Activated naive CD4-positive, alpha-beta T cell treated with anti-CD3 and anti-CD28 coated beads, Interleukin-2, amount 50 U/mL, for 72 hours (primary cell): ENCODE data around the gene PDE6C. TPM values are rescaled to one million over a fixed set of nuclear protein-coding genes. Genes with fewer than 3 reads are reported as not detected.
"Not testable (repeated sequence)": the region's sequence is repeated elsewhere in the genome, so short reads cannot be mapped to it uniquely, and the experiment has no call there.

ENCODE experiments used
- ATAC-seq, 2 donors: fragments of 150-1000 bp; cut with Tn5 transposase; 2 replicates each; pipeline ENCODE4 v1.10.0; 2021; ENCODE audit warnings: mild to moderate bottlenecking in 2 of 2, moderate library complexity in 2 of 2
- DNase-seq, 2 donors: peaks; one replicate each; pipeline ENCODE4 v3.0.0; 2021 to 2022; ENCODE audit warnings: low spot score in 2 of 2
- H3K27ac Mint-ChIP-seq, 2 donors: one replicate each; pipeline ENCODE4 v1.8.0; 2022; ENCODE audit warnings: mild to moderate bottlenecking in 2 of 2, mixed read lengths in 2 of 2
- H3K36me3 Mint-ChIP-seq, 2 donors: one replicate each; pipeline ENCODE4 v1.8.0; 2022; ENCODE audit warnings: mixed read lengths in 2 of 2
- H3K9me3 Mint-ChIP-seq, 2 donors: one replicate each; pipeline ENCODE4 v1.8.0; 2022; ENCODE audit warnings: mixed read lengths in 2 of 2
- total RNA-seq, 2 donors: library from RNA; stranded (reverse); gene quantifications; one replicate each; pipeline ENCODE4 v1.2.3, GENCODE V29; 2022

Gene PDE6C
- total RNA-seq, 2 donors from 2014 or later: not detected

DNA sequence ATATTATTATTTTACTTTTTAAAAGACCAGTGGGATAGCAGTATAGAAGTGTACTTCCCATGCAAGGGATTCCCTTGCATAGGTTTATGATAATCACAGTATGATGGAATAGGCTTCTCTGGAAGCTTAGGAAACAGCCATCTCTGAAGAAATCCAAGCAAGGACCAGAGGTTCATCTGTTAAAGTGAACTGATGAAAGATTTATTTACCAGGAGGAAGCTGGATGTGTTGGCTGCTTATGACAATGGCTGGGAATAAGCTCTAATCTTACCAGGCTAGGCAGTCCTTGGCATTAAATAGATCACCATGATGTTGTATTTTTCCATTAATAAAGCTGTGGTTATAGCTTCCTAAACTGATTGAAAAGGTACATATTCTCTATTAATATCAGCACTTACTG lies 58.0 kb downstream of the PDE6C start:
- ATAC-seq (no peak), DNase-seq (no peak)
- Mint-ChIP-seq H3K36me3 (peaks cover 5 to 14% of the 10 kb centered on the region in 2 donors), H3K27ac (no peak overlapping the region), H3K9me3 (no peaks in the 10 kb centered on the region)

DNA sequence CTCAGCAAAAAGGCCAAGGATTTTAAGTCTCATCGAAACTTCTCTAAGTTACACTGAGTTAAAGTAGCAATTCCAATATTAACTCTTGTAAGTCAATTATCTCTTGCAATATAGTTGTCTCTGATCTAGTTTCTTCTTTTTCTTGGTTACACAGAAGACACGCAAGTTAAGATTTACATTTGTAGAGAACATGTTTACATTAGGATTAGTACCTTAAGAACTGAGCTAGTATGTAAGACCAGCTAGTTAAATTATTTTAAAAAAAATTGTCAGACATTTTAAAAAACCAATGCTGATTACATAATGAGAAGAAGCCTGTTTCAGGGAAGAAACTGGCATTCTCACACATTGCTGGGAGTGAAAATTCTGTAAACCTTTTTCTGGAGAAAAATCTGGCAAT lies 58.7 kb downstream of the PDE6C start:
- no peaks in the 10 kb centered on the region for H3K9me3 Mint-ChIP-seq
- DNase-seq (no peak), ATAC-seq (no peak)
- no peak overlapping the region for H3K27ac Mint-ChIP-seq
- peaks cover 5 to 14% of the 10 kb centered on the region in 2 donors for H3K36me3 Mint-ChIP-seq

DNA sequence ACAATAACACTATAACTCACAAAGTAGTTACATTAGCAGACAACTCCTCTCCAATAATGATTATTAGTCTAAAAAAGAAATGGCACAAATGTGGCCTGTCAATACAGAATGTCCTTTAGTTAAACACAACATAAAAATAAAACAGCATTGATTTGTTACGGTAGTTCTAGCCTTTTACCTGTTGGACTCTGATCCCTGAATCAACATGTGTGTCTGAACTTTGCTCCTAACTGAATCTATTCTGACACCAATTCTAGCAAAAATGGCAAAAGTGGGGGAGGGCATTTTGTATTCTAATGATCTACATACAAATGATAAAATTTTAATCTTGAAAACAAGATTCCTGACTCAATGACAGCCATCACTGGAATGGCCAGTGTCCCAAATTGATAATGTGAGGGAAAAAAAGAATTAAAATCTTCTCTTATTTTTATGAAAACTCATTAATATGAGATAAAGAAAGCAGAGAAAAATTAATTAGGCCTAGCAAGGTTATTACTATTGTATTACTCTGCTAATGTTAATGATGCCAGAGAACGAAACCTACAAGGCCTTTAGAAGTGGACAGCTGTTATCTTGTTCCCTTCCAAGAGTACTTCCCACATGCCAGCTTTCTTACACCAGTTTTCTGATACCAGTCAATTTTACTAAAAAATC lies 59.8 kb downstream of the PDE6C start:
- no peak for ATAC-seq
- DNase-seq: no peak
- Mint-ChIP-seq H3K27ac (no peak overlapping the region), H3K9me3 (no peaks in the 10 kb centered on the region), H3K36me3 (peaks cover 5 to 14% of the 10 kb centered on the region in 2 donors)

DNA sequence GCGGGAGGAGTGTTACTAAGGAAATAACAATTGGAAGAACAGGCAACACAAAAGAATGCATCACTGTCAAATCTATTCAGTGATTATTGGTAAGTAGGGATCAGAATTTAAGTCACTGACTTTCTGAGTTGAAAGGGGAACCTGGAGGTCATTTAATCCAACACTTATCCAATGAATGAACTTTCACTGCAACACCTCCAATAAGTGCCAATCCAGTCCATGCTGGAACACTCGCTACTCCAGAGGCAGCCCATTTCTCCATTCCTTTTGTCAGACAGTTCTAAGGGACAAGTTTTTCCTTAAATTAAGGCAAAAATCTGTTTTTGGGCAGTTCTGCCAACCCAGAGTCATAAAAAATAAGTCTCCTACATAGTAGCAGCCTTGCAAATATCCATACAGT lies 60.6 kb downstream of the PDE6C start:
- no peak for DNase-seq
- H3K27ac Mint-ChIP-seq: no peak overlapping the region
- no peak for ATAC-seq
- H3K9me3 Mint-ChIP-seq: no peaks in the 10 kb centered on the region
- peaks cover 5 to 16% of the 10 kb centered on the region in 2 donors for H3K36me3 Mint-ChIP-seq

DNA sequence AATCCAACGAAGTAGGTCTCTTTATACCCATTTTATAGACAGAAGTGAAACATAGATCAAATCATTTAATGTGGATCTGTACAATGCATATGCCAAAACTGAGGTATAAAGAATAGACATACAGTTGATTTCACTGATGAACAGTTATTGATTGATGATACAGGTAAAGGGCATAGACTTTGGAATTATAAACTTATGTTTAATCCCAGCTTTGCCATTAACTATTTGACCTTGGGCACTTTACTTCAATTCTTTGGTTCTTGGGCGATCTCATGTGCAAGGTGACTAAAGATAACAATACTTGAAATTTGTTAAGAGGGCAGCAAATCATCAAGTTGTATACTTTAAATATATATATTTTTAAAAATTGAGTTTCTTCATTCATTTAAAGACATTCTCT lies 61.5 kb downstream of the PDE6C start:
- peaks cover 0 to 17% of the 10 kb centered on the region in 2 donors for H3K36me3 Mint-ChIP-seq
- H3K27ac Mint-ChIP-seq: no peak overlapping the region
- no peaks in the 10 kb centered on the region for H3K9me3 Mint-ChIP-seq
- ATAC-seq: no peak
- DNase-seq: no peak

DNA sequence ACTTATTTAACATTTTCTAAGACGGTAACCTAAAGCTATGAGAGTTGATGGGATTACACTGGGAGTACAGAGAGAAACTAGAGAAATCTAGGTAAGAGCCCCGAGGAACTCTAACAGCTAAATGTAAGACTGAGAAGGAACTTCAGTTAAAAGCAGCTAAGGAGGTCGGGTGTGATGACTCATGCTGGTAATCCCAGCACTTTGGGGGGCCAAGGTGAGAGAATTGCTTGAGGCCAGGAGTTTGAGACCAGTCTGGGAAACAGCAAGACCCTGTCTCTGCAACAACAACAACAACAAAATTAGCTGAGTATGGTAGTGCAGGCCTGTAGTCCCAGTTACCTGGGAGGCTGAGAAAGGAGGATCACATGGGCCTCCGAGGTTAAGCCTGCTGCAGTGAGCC lies 66.0 kb downstream of the PDE6C start:
- H3K9me3 Mint-ChIP-seq: no peaks in the 10 kb centered on the region
- peaks cover 0 to 14% of the 10 kb centered on the region in 2 donors for H3K36me3 Mint-ChIP-seq
- H3K27ac Mint-ChIP-seq: peak overlapping the region in 1 of 2 donors; percentile 27
- DNase-seq: no peak
- no peak for ATAC-seq

DNA sequence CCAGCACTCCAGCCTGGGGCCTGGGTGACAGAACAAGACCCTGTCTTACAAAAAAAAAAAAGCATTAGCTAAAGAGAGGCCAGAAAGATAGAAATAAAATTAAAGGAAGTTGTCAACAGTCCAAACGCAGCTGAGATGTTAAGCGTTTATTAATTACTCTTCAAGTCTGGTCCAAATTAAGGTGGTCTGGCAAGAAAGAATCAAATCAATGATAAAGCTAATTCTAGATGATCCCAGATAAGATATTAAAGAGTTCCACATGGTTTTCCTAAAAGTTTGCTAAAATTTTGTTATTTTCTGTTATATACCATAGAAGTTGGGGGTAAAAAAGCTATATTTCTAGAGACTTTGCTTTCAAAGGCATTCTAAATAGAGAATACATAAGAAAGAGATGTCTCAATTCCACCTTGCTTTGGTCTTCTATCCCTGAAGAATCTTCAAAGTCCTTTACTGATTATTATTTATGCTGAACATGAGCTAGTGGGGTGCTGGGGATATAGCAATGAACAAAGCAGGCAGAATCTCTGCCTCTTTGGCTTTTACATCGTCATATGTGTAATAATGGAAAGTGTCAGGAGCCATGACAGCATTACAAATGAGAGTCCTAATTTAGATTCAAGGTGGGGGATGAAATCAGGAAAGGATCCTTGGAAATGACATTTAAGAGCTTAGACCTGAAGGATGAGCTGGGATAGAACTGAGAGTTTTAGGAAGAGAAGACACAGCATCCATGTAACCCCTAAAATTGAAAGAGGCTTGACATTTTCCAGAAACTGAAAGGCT lies 66.7 kb downstream of the PDE6C start:
- no peaks in the 10 kb centered on the region for H3K9me3 Mint-ChIP-seq
- peaks cover 0 to 14% of the 10 kb centered on the region in 2 donors for H3K36me3 Mint-ChIP-seq
- DNase-seq: no peak
- H3K27ac Mint-ChIP-seq: no peak overlapping the region
- ATAC-seq: no peak

DNA sequence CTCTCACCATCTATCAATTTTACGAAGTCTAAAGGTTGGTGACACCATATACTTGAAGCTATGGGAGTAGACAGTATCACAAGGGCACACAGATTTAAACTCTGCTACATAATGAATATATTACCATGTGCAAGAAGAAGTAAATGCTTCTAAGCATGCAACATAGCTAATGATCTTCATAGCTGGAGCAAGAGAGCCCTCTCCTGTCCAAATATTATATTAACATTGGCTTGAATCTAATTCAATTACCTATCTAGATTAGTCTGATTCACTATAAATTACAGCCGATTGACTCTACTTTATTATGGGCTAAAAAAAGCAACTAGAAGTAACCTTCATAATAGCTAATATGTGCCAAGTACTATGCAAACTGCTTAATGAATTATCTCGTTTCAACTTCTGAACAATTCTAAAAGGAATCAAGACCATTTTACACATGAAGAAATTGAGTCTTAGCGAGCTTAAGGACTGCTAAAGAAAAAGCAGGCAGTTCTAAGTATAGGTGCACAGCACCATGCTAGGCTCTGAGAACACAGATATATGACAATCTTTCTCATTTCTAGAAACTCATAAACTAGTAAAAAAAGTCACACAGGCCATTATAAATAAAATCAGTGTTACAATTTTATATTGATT lies 68.2 kb downstream of the PDE6C start:
- no peaks in the 10 kb centered on the region for H3K9me3 Mint-ChIP-seq
- DNase-seq (no peak), ATAC-seq (no peak)
- H3K36me3 Mint-ChIP-seq: peaks cover 0 to 10% of the 10 kb centered on the region in 2 donors
- no peak overlapping the region for H3K27ac Mint-ChIP-seq

DNA sequence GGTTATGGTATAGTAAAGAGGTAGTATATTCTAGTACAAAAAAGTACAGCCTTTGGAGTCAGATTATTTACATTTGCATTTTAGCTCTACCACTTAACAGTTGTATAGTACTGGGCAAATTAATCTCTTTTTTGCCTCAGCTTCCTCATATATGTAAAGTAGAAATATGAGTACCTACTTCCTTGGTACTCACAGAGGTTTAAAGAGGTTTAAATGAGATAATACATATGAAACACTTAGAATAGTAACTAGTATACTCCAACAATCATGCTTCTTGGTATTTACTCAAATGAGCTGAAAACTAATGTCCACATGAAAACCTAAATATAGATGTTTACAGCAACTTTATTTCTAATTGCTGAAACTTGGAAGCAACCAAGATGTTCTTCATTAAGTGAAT lies 75.4 kb downstream of the PDE6C start:
- no peak for ATAC-seq
- no peaks in the 10 kb centered on the region for H3K36me3 Mint-ChIP-seq
- H3K27ac Mint-ChIP-seq: no peak overlapping the region
- no peak for DNase-seq
- no peaks in the 10 kb centered on the region for H3K9me3 Mint-ChIP-seq

DNA sequence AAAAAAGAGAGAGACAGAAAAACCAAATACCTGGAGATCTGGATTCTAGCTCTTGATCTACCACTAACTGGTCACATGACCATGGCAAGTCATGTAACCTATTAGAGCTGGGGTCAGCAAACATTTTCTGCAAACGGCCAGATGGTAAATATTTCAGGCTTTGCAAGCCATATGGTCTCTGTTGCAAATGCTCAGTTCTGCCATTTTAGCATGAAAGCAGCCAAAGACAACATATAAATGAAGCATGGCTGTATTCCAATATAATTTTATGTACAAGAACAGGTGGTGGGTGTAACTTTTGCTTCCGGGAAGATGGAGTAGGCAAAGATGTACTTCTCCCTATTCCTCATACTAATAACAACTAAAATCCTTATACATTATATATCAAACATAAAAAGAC lies 83.4 kb downstream of the PDE6C start:
- ATAC-seq (no peak), DNase-seq (no peak)
- Mint-ChIP-seq H3K36me3 (peaks cover 6 to 18% of the 10 kb centered on the region in 2 donors), H3K27ac (no peak overlapping the region), H3K9me3 (no peaks in the 10 kb centered on the region)

DNA sequence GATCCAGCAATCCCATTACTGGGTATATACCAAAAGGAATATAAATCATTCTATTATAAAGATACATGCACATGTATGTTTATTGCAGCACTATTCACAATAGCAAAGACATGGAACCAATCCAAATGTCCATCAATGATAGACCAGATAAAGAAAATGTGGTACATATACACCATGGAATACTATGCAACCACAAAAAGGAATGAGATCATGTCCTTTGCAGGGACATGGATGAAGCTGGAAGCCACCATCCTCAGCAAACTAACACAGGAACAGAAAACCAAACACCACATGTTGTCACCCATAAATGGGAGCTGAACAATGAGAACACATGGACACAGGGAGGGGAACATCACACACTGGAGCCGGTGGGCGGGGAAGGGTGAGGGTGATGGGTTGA lies 84.2 kb downstream of the PDE6C start:
- Mint-ChIP-seq H3K27ac (peak overlapping the region in 1 of 2 donors; percentile 14), H3K36me3 (peaks cover 6 to 18% of the 10 kb centered on the region in 2 donors)
- not testable (repeated sequence) for ATAC-seq, H3K9me3 Mint-ChIP-seq, DNase-seq

DNA sequence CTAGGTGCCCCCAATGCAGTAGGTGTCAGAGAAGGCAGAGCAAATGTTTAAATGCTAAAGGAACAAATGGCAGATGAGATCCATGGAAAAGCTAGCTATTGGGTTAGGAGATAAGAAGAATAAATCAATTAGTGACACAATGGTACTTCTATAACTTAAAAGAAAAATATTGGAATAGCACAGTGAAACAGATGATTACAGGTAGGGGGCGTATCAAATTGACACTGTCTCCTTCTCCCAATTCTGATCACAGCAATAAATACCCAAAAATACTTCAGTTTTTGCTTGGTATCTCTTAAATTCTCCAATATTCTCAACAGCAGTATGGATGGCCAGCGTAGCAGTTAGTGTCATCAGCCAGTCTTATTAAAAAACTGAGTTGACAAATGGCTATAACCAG lies 84.9 kb downstream of the PDE6C start:
- Mint-ChIP-seq H3K36me3 (peaks cover 6 to 18% of the 10 kb centered on the region in 2 donors), H3K27ac (no peak overlapping the region), H3K9me3 (no peaks in the 10 kb centered on the region)
- DNase-seq (no peak), ATAC-seq (no peak)

DNA sequence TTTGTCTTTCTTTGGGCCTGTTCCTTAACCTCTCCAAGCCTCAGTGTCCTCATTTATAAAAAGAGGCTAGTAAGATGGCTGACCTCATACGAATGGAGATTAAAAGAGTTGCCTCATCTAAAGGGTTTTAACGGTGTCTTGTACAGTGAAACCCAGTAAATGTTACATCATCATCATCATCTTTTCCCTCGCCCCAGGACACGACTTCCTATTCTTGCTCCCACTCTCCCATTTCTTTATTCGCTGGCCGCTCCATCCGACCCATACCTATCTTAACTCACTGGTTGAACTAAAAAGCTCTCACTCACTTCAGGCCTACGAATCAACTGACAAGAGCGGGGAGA lies 89.5 kb downstream of the PDE6C start:
- H3K36me3 Mint-ChIP-seq: peaks cover 6 to 7% of the 10 kb centered on the region in 2 donors
- peak; percentile 29 to 53 for ATAC-seq
- DNase-seq: peak in 1 of 2 donors; percentile 14
- no peaks in the 10 kb centered on the region for H3K9me3 Mint-ChIP-seq
- H3K27ac Mint-ChIP-seq: no peak overlapping the region

DNA sequence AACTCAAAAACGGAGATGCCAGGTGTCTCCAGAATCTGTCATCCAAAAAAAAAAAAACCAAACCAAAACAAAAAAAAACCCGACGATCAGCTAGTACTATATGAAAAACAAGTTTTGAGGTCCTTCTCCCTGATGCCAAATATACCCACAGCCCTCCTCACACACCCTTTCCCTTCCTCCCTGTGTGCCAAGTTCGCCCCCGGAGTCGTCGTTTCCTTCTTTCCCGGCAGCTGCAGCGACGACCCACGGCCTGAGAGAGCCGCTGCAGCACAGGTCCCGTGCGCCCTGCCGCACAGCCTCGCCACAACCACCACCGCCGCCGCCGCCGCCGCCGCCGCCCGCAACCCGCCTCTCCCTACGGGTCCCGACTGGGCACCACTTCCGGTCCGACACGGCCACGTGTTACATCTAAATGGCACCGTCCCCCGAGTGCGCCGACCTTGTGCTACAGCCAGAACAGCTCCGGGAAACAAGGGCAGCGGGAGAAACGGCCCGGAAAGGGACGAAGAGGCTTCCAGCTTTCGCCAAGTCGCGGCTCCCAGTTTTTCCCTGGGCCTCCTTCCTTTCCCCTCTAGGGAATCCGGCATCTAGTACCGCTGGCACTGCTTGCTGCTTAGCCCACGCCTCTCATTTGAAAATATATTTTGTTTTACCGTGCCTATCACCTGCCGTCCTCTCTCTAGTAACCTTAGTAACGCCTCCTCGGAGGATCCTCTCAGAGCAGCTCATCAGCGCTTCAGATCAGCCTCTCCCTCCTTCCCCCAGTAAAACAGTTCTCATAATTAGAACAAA lies 90.1 kb downstream of the PDE6C start, which contains the start of gene FRA10AC1:
FRA10AC1 (minus strand) TSS at position 383 of the 792 bp plus-strand sequence. CDS start 2,486 bp downstream, outside the sequence.
- peak; percentile 91 to 93 for DNase-seq
- no peak within 1 kb of the TSS for H3K27ac Mint-ChIP-seq
- ATAC-seq: peak; percentile 93 to 94
- peaks cover 2% of the 10 kb centered on the region in 2 donors for H3K36me3 Mint-ChIP-seq
- H3K9me3 Mint-ChIP-seq: no peaks in the 10 kb centered on the region

DNA sequence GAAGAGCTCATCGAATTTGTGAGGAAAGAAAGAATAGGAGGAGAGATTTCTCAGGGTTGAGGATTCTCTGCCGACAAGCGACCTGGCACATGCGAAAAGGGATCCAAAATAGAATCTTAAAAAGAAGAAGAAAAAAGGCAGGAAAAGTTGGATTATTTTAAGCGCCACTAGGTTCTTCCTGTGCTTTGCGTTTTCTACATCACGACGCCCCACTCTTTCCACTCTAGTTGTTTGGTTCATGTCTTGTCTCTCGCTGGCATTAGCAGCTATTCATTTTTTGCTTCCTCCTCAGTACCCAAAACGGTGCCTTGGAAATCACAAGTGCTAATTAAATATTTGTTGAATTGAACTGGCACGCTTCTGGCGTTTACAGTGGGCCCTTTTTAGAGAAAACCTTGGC lies 90.7 kb downstream of the PDE6C start:
- Mint-ChIP-seq H3K36me3 (no peaks in the 10 kb centered on the region), H3K27ac (no peak overlapping the region), H3K9me3 (no peaks in the 10 kb centered on the region)
- DNase-seq (no peak), ATAC-seq (peak in 1 of 2 donors; percentile 5)

DNA sequence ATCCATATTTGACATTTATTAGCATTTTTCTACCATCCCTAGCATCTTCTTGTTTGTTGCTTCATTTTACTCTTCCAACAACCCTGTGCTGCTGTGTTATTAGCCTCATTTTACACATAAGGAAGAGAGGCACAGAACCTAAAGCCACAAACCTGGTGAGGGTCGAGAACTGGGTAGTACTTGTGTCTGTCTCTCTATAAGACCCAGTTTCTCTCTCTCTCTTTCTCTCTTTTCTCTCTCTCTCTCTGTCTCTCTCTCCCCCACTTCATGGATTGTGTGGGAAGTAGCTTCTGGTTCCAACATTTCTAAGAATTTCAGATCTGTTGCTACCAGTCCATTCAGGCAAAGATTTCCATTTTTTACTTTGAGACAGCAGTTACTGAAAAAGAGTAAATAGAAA lies 91.5 kb downstream of the PDE6C start:
- Mint-ChIP-seq H3K27ac (no peak overlapping the region), H3K36me3 (no peaks in the 10 kb centered on the region), H3K9me3 (no peaks in the 10 kb centered on the region)
- ATAC-seq (no peak), DNase-seq (no peak)

DNA sequence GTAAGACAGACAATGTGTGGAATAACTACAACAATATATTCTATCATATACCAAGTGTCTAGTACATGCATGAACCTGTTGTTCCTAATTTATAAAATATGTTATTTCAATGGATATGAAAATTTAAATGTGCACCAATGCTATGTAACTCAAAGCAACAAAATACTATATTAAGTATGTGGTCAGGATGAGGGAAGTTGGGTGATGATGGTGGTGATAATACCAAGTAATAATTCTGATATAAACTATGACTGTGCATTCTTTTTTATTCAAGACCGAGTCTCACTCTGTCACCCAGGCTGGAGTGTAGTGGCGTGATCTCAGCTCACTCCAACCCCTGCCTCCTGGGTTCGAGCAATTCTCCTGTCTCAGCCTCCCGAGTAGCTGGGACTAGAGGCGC lies 92.1 kb downstream of the PDE6C start:
- DNase-seq (no peak), ATAC-seq (no peak)
- Mint-ChIP-seq H3K9me3 (no peaks in the 10 kb centered on the region), H3K36me3 (no peaks in the 10 kb centered on the region), H3K27ac (no peak overlapping the region)
